NT2/D1 (cell line): ENCODE measurements around the gene DPEP2NB.

Experiments
- SUZ12 ChIP-seq: IDR thresholded peaks from 2 replicates; pipeline ENCODE4 v1.6.1; 2011; ENCODE audit not compliant: insufficient read length, insufficient read depth; ENCODE audit errors: extremely low read depth
- YY1 ChIP-seq: IDR thresholded peaks from 2 replicates; pipeline ENCODE4 v1.6.1; 2011; ENCODE audit not compliant: insufficient read length, insufficient read depth
- ZNF274 ChIP-seq: IDR thresholded peaks from 2 replicates; pipeline ENCODE4 v1.6.1; 2011; ENCODE audit warnings: mild to moderate bottlenecking, low read depth, low read length

DNA sequence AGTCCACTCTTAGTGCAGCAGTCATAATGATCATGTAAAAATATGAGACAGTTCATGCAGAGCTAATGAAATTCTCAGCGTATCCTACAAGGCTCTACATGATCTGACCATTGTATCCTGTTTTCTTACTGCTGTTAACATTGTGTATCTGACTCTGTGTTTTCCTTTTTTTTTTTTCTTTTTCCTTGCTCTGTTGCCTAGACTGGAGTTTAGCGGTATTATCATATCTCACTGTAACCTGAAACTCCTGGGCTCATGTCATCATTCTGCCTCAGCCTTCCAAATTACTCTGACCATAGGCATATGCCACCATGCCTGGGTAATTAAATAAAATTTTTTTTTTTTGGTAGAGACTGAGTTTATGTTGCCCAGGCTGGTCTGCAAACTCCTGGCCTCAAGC lies 19.5 kb upstream of the DPEP2NB start:
- no peak for TF ChIP-seq SUZ12
- no peak for TF ChIP-seq ZNF274
- TF ChIP-seq YY1: no peak
